HG02981 (cell line): Measurements from ENCODE around the gene BRSK2.

ENCODE experiments used
- ATAC-seq: cut with Tn5 transposase; IDR thresholded peaks from one replicate; pipeline ENCODE4 v1.9.1; 2021; ENCODE audit warnings: mild to moderate bottlenecking, moderate library complexity; ENCODE audit not compliant: unreplicated experiment

Gene BRSK2

GRCh38 chr11:1394936-1395772 lies 5.4 kb downstream of the BRSK2 start:
- no peak for ATAC-seq

GRCh38 chr11:1395773-1396374 lies 6.1 kb downstream of the BRSK2 start:
- ATAC-seq = no peak

DNA sequence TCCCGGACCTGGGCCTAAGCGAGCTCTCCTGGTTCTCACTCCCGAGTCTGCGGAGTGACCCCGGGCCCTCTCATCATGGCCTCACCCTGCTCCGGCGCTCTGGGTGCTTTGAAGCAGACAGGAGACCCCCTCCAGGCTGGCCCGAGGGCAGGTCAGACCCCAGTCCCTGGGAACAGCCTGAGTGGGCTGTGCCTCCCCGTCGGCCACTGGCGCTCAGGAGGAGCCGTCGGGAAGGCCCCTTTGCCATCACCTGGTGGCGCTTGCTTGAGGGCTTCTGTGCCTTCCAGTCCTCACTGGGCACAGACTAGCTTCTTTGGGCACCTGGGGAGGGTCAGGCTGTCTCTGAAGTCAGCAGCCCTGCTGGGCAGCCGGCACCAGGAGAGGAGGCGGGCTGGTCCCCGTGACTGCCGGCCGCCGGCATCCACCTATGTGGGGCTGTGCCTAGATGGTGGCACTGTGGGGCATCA lies 6.7 kb downstream of the BRSK2 start:
- ATAC-seq = no peak

GRCh38 chr11:1397146-1397861 lies 7.6 kb downstream of the BRSK2 start:
- ATAC-seq = no peak

- ATAC-seq = no peak
Observed at GRCh38 chr11:1397862-1398527, 8.3 kb downstream of the BRSK2 start.

- ATAC-seq = no peak
Observed at GRCh38 chr11:1398528-1399235, 8.9 kb downstream of the BRSK2 start.

DNA sequence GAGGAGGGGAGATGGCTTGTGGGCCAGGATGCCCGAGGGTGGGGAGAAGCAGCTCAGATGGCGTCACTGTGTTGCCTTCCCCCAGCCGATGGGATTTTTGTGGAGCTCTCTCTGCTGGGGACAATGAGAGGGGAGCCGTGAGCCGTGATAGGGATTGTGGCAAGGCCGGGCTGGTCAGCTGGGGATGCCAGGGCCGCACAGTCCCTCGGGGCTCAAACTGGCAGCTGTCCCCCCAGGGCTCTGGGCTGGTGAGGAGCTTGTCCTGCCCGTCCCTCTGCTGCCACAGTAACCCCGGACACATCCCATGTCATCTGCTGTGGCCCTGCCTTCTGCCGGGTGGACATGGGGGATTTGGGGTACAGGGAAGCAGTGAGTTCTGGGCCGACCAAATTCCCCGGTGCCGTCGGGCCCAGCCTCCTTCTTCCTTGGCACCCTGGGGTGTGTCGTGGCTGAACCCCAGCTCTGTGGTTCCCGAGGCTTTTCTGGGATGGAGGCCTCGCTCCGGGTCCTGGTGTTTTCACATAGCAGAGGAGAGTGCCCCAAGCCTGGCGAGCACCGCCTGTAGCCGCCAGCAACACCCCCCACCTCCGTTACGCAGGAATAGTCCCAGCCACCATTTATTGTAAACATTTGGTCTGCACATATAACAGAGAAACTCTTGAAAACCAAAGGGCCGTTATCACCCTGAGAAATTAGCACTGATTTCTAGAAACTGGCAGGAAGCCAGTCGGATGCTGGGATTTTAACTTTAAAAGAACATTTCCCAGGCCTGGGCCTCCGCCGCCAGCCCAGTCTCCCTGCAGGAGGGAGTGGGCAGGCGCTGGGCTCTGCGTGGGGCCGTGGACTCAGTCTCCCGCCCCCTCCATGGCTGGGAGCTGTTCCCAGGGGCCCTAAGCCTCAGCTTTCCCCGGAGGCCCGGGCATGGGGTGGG lies 9.9 kb downstream of the BRSK2 start:
- no peak for ATAC-seq

DNA sequence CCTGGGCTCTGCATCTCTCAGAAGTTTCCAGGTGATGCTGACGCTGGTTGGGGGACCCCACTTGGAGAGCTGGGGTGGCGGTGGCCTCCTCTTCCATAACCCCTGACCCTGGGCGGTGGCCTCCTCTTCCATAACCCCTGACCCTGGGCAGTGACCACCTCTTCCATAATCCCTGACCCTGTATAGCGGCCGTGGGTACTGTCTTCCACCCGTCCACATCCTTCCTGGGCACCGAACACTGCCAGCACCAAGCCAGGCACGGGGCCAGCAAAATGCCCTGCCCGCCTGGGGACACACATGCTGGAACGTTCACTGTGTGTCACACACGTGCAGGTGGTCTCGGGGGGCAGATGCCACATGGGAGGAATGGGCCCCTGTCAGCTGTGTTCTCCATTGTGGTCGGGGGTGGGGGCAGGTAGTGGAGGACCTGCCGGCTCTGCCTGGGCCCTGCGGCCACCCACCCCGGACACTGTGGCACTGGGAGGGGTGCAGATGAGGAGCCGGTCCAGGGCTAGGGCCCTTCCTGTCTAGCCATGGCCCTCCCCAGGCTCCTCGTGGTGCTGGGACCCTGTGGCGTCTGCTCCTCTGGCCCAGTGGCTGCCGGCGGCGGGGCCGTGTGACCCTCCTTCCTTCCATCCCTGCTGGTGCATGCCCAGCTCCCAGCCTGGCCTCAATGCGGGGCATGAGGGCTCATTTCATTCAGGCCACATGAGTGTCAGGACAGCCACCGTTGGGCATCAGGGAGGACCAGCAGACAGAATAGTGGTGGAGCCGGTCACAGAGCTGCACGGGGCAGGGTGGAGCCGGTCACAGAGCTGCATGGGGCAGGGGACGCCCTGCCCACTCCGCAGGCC lies 10.8 kb downstream of the BRSK2 start:
- no peak for ATAC-seq

- no peak for ATAC-seq
Observed at GRCh38 chr11:1401171-1401445, 11.4 kb downstream of the BRSK2 start.

- ATAC-seq = no peak
Observed at GRCh38 chr11:1401656-1402221, 12.0 kb downstream of the BRSK2 start.

DNA sequence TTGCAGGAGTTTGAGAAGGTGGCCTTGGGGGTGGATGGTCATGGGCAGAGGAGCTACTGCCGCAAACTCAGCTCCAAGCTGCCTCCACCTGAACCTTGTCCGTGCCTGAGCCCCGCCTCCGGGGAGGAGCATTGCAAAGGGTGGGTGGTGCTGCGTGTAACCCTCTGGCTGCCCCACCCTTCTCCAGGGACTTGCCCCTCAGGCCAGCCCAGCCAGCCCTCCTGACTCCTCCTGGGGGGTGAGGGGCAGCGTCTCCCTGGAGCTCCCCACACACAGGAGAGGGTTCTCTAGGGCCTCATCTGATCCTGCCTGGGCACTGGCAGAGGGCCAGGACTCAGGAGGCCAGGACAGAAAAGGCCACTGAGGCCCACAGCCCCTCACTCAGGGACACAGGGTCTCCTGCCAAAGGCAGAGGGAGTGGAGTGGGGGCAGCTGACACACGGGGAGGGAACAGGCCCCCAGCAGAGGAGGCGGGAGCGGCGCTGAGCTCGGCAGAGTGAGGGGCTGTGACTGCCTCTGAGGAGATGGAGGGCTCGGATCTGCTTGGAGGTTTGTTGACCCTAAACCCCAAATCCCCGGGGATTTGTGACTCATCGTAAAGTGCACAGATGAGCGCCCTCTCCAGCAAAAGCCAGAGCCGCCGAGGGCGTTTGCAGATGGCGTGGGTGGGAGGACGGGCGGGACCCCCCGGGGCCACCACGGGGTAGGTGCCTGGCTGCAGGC lies 12.8 kb downstream of the BRSK2 start:
- no peak for ATAC-seq

DNA sequence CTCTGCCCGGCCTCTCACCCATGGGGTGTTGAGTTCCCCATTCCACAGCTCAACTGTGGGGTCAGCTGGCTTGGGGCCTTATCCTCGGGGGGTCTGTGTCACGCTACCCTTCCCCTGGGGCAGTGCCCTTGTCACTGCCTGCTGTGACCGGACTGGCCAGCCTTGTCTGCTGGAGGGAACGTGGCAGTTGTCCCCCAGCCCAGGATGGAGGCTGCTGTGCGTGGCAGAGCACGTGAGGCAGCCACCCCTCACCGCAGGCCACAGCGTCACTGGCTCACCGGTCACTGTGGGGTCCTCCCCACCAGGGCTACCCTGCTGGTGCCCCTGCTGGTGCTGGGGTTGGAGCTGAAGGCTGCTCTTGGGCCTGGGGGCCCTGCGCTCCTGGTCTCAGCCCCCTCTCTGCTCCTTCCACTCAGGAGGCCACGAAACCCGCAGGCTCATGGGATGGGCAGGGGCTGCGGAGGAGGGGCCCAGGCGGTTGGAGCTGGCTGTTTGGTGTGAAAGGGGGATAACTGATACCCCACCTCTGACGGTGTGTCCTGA lies 13.4 kb downstream of the BRSK2 start:
- ATAC-seq = no peak

DNA sequence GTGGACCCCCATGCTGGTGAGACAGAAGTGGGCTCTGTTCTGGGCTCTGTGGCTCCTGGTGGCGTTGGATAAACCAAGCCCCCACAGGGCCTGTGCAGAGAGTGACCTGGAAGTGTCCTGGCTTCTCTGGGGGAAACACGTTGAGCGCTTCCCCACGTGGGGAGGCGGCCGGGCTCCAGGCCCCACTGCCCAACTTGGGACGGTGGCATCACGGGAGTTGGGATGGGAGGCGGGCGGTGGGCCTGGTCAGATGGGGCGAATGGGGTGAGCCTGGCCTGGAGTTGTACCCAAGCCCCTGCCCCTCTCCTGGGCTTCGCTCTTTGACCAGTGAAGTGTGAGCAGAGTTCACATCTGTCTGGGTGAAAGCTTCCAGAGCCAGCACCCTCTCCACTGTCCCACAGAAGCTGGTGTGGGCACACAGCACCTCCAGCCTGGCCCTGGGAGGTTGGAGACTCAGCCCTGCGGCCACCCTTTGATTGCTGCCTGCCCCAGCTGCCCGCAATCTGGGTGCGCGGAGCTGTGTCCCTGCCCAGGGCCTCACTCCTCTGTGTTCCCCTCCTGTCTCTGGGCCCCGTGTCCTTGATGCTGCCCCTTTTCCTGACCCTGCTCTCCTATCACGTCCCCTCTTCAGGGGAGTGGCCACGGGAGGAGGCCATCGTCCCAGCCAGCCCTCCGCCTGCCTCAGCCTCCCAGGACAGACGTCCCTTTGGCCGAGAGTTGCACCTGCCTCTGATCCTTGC lies 14.2 kb downstream of the BRSK2 start:
- no peak for ATAC-seq

DNA sequence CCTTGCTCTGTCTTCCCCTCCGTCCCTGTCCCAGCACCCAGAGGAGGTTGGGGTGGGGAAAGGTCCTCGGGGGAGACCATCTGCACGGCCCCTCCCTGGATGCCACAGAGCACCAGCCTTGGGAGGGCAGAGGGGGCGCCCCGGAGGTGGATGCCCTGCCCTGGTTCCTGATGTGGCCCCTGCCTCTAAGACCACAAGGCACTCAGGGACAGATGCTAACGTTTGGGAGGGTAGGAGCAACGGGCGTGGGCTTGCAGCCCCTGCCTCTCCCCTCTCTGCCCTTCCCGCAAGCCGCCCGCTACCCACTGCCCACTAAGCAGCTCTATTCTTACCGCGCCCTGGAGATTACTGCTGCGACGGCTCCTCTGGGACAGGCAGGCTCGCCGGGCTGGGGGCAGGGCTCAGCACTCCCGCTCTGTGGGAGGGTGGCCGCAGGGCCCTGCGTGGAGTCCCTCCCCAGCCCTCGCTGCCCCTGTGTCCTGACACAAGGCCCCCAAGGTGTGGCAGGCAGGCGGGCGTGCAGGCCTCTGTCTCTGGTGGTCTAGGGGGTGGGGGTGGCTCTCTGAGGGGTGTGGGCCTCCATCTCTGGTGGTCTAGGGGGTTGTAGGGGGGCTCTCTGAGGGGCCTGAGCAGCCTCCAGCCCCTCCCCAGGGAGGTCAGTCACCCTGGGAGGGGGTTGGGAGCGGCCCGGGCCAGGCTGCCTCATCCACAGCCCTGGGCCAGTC lies 14.9 kb downstream of the BRSK2 start:
- ATAC-seq = no peak

- no peak for ATAC-seq
Observed at GRCh38 chr11:1405186-1406020, 15.7 kb downstream of the BRSK2 start.
